ENCODE measurements around the gene RBM33.

GRCh38 chr7:155647734-155648133, 3.3 kb downstream of the RBM33 start:
- TF ChIP-seq CTCF (IDR thresholded peaks at IDR 0.05; ENCODE audit: low read length): no peak
- TF ChIP-seq EZH2phosphoT487 (IDR thresholded peaks at IDR 0.05; ENCODE audit: low read length): no peak
